Vagina (tissue), 2 donors: ENCODE results near the gene LRRC49.

Experiments
- CTCF ChIP-seq, 3 experiments: fragments of 450-650 bp in 2 of 3; fragments of 200-600 bp in 1 of 3; sonication (generic) in 1 of 3; IDR thresholded peaks; one replicate each; pipeline ENCODE4 v1.5.1; 2017 to 2019; ENCODE audit warnings: antibody characterized with exemption in 3 of 3, mild to moderate bottlenecking in 2 of 3, moderate library complexity in 2 of 3
- POLR2A ChIP-seq, 2 donors: fragments of 450-650 bp; IDR thresholded peaks; one replicate each; pipeline ENCODE4 v1.6.1; 2017; ENCODE audit warnings: antibody characterized with exemption in 2 of 2, mild to moderate bottlenecking in 2 of 2, moderate library complexity in 2 of 2

DNA sequence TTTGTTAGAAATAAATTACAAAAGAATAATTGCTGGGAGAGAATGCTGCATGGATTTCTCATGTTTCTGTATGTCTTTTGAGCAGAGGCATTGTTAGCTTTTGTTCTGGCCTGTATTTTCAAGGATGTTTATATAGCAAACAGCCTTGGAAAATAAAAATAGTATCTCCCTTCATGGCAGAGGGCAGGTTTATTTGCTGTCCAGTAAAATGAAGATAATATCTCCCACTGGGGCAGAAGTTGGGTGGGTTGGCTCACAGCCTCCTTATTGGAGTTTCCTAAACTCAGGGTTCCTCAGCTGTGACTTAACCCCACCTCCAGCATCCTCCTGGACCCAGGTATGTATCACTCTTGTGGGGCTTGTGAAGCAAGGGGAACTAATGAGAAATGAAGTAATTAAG lies 178.9 kb downstream of the LRRC49 start:
- TF ChIP-seq CTCF (IDR thresholded peaks at IDR 0.05) (no peak), POLR2A (IDR thresholded peaks at IDR 0.05) (no peak)
